ENCODE results near the gene LRBA.

LRBA gene

DNA sequence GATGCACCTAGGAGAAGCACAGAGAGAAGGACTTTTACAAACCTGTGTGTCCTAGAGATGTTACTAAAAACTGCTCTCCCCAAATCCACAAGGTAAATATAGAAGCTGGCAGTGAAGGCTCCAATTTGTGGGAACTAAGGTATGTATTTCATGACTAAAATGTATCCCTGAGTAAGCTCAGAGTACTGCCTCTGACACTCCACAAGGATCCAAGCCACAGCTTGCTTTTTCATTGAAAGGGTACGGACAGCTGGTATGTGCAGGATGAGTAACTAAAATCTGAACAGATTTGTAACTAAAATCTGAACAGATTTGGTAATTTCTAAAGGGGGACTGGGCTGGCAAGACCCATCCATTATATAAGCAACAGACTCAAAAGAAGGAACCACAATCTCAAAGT lies 749.3 kb downstream of the LRBA start:
- DNase-seq (ENCODE audit: low spot score) = no peak

DNA sequence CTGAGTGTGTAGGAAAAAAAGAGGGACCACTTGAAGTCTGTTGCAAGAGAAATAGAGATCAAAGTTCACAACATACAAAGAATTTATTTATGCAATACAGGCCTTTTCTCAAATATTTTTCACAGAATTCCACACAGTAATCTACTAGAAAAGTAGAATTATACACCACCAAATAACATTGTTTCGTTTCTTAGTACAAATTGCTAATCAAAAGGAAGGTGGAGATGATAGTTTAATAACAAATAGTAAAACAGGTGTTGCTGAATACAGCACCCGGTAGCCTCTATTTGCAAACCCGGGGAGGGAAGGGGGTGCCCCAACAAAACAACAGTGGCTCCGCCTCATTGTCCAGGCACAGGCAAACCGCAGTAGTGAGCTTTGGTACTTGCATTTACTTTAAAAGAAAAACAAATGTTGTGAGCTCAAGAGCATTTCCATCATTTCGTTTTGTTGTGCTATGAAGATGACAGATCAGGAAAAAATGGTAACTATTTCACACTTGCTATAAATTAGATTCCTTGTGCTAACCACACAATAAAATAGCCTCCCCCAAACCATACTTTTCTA lies 750.4 kb downstream of the LRBA start:
- no peak for DNase-seq (ENCODE audit: low spot score)

- no peak for DNase-seq (ENCODE audit: low spot score)
Observed at GRCh38 chr4:150262611-150263010, 752.5 kb downstream of the LRBA start.

GRCh38 chr4:150261571-150261970 lies 753.5 kb downstream of the LRBA start:
- no peak for DNase-seq (ENCODE audit: low spot score)

DNA sequence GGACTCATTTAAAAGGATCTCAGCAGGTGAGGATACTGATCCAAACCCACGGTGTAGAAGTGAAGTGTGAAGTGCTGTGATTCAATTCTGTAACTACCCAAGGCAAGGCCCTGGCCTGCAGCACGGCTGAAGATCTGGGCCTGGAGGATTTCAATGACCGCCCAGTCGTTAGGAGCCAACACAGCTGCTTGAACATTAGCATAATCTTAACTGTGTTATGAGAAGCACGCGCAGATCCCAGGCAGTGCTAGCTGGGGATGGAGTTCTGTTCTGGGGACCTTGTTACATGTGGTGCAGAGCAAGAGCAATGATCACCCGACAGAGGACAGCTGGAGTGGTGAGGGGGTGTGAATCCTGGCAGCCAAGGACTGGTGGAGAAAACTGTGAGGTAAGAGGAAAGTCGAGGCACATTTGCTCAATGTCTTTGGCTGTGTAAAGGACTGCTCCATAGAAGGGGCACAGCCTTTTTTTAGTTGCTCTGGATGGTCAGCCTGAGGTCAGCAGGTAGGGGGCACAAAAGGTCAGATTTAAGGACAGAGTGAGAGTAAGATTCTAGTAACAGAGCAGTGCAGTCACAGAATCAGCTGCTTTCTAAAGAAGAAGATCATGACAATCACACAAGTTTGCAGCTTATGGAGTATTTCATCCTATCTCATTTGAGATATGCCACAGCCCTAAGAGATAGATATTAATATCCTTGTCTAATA lies 755.1 kb downstream of the LRBA start:
- no peak for DNase-seq (ENCODE audit: low spot score)

GRCh38 chr4:150258569-150258968 lies 756.5 kb downstream of the LRBA start:
- no peak for DNase-seq (ENCODE audit: low spot score)

DNA sequence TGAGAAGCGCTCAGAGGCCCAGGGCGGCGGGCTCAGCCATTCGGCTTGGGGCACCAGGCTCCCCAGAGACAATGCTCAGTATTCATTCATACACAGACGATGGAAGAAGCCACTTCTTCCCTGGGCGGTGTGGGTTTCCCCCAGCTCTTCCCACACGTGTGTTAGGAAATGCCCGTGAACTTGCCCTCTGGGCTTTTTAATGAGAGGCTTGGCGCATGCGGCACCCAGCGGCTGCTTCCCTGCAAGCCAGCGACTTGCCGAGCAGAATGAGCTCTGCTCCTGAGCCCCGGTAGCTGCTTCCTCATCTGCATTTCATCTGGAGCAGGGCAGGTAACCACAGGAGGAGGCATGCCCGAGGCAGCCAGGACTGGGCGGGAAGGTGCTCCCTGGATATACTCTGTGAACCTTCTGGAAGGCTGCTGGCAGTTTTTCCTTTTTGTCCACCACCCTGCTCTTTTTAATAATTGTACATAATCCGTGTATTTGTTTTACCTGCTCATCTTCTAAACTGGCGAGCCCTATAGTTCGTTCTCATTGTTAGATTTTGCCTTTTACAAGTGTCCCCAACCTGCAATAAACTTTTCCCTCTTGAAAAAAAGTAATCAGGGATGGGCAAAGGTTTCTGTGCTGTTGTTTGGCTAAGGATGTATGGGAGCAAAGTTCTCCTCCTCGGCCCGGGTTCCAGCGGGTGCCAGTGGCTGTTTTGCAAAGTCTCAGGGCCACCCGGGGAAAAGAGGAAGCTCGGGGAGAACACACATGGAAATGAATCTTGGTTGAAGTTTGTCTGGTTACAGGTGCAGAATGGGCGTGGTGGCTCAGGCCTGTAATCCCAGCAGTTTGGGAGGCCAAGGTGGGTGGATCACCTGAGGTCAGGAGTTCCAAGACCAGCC lies 758.0 kb downstream of the LRBA start:
- DNase-seq (ENCODE audit: low spot score) = no peak

DNA sequence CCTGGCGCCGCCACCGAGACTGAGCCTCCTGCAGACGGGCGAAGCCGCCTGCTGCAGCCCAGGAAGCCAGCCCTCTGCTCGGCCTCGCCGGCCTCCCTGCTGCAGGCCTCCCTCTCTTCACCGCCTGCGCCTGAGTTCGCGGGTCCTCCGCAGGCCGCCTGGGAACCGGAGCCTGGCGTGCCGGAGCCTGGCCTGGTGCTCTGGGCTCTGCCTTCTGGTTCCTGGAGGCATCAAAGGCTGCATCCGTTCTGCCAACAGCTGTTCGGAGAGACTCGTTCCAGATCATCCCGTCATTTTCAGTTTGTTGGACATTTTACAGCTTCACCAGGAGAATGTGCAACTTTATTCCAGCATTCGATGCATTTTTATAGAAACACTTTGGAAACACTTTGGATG lies 758.9 kb downstream of the LRBA start:
- no peak for DNase-seq (ENCODE audit: low spot score)

DNA sequence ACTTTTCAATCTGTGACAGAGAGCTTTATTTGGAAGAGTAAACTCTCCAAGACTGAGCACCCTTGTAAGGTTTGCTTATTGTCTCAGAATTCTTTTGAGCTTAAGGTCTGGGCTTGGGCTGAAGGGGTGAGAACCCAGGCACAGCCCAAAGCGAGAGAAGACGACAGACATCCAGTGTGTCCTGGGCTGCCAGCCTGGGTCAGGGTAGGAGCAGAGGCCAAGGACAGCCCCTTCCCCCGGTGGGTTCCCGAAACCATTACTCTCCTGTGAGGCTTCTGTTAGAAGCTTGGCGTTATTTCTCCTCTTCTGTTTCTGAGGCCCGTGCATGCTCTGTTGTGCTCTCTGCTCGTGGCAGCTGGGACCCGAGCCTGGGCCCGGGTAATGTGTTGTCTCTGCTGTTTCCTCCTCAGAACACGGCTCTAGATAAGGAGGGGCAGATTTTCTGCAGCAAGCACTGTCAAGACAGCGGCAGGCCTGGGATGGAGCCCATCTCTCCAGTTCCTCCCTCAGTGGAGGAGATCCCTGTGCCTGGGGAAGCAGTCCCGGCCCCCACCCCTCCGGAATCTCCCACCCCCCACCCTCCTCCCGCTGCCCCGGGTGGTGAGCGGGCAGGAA lies 759.4 kb downstream of the LRBA start:
- no peak for DNase-seq (ENCODE audit: low spot score)

- no peak for DNase-seq (ENCODE audit: low spot score)
Observed at GRCh38 chr4:150253965-150254630, 761.0 kb downstream of the LRBA start.

DNA sequence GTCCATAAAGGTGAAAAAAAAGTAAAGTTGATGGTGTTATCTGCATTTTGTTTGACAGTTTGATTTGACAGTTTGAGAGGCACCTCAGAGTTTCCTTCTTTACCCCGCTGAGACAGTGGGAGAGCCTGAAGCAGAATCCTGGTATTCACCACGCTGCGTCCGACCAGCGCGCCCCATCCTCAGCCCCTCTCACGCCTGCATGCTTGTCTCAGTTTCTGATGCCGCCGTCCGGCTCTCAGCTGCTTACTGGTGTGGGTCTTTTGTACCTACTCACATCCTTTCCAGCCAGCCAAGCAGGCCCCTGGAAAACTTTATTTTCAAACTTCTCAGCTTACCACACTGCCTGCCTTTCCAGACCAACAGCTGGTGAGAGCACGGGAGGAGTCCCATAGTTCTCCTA lies 761.7 kb downstream of the LRBA start:
- no peak for DNase-seq (ENCODE audit: low spot score)

DNA sequence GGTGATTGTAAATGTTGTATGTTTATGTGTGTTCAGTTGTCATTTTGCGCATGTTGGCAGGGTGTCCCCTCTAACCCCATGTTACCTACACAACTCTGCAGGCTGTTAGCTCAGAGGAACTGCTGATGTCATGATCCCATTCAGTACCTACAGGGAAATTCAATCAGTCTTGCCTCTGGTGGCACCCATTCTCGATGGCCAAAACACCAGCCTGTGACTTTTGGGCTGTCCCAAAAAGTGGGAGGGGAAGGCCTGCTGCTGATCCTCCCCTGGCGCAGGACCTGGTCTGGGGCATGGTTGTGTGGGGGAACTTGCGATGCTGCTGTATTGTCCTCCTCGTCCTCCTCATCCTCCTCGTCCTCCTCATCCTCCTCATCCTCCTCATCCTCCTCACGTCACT lies 762.3 kb downstream of the LRBA start:
- no peak for DNase-seq (ENCODE audit: low spot score)

DNA sequence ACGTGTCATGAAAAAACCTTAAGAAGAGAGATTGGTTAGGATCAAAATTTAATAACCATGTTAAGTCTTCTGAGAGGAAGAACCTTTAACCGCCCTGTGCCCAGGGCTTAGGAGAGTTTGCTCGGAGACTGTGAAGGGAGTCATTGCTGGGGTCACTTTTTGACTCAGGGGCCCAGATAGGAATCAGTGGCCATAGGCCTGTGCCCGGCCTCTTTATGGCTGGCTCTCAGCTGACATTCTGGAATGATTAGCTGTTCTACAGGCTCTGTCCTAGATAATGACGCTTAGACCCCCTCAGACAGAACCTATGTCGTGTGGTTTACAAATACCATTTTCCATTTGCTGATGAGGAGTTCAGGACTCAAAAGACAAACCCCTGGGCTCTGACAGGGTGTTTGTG lies 762.8 kb downstream of the LRBA start:
- DNase-seq (ENCODE audit: low spot score) = no peak

DNA sequence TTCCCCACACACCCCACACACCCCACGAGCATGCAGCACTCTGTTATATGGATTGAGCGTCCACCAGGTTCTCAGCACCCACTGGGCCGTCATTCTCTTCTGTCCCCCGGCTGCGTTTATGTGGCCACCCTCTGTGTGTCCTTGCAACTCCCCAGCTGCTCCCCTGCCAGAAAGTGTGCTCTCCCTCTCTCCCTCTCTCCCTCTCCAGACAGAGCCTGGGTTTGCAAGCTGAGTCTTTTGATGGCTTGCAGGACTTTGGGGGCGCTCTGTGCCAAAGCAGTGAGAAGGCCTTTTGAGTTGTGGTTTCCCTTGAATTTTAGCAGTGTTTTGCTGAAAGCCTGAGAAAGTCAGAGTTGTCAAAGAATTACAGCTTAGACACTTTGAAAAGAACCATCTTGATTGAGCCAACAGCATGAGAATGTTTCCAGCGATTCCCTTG lies 763.3 kb downstream of the LRBA start:
- no peak for DNase-seq (ENCODE audit: low spot score)

DNA sequence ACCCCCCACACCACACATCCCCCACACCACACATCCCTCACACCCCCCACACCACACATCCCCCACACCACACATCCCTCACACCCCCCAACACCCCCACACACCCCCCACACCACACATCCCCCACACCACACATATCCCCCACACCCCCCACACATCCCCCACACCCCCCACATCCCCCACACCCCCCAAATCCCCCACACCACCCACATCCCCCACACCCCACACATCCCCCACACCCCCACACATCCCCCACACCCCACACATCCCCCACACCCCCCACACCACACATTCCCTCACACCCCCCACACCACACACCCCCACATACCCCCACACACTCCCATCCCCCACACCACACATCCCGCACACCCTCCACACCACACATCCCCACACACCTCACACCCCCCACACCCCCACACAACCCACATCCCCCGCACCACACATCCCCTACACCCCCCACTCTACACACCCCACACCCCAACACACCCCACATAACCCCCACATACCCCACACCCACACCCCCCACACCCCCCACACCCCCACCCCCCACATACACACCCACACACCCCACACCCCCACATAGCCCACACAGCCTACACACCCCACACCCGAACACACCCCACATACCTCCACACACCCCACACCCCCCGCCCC lies 764.0 kb downstream of the LRBA start:
- DNase-seq (ENCODE audit: low spot score) = no peak

- DNase-seq (ENCODE audit: low spot score) = no peak
Observed at GRCh38 chr4:150250293-150250997, 764.6 kb downstream of the LRBA start.

DNA sequence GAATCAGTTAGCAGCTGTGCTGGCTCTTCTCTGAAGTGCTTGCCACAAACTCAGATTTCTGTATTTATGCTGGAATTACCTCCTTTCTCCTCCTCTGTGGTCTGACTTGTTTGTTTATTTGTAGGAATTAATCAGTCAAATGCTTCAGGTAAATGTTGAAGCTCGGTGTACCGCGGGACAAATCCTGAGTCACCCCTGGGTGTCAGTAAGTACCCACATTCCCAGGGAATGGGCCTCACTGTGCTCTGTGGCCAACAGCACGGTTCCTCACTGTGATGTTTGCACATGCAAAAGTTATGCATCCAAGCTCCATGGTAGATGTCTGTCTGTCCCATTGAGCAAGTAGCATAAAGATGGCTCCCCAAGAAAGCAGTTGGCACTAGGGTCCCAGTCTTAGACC lies 766.9 kb downstream of the LRBA start:
- no peak for DNase-seq (ENCODE audit: low spot score)

- no peak for DNase-seq (ENCODE audit: low spot score)
Observed at GRCh38 chr4:150247184-150247583, 767.9 kb downstream of the LRBA start.

DNA sequence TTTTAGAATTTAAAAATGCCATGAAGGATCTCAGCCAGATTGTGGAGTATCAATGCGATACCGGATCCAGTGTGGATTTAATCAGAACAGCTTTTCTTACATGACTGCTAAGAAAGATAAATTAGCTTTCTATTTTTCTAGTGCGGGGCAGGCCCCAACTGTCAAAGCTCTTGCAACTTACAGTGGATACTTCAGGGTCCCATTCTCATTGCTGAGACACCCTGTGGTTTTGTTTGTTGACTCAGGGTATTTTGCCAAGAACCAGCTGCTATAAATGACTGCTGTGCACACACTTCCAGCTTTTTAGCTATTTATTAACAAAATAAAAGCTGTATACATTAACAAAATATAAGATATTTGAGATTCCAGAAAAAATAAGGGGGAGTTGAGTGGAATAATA lies 770.5 kb downstream of the LRBA start:
- DNase-seq (ENCODE audit: low spot score) = no peak

GRCh38 chr4:150243932-150244331 lies 771.2 kb downstream of the LRBA start:
- no peak for DNase-seq (ENCODE audit: low spot score)

Measured in RKO (cell line).